ENCODE measurements around the gene CALHM3. TPM values are rescaled to one million over a fixed set of nuclear protein-coding genes. Genes with fewer than 3 reads are reported as not detected.

The CALHM3 gene
- total RNA-seq, 1 donor from 2014 or later = not detected

DNA sequence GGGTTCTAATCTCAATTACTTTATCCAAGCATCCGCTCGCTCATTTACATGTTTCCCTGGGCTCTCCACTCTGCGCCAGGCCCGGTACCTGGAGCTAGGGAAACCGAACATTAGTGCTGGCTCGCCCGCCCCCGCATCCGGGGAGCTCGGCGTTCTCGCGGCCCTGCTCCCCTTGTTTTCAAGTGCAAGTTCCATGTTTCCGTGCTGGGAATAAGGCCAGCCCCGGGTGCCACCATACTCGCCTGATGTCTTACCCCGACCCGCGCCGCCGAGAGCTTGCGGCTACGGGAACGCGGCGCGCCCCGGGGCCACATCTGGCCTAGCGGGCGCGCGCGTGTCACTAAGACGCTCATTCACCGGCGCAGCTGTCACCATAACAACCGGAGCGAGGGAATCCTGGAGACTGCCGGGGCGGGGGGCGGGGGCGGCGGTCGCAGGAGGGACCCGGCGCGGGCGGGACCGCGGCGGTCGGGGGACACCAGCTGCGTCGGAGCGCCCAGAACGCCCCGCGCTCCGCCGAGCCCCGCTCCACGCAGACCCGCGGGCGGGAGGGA lies 14.4 kb upstream of the CALHM3 start, which contains the start of gene NEURL1:
TSS of gene NEURL1 (plus strand) at position 344 of the 554 bp plus-strand sequence. CDS start 683 bp downstream, outside the sequence.
- Histone ChIP-seq H3K9ac (ENCODE audit: low read length) (no peak within 1 kb of the TSS), H3K79me2 (ENCODE audit: insufficient read depth, low read length) (no peaks in the 10 kb centered on the region), H2AFZ (ENCODE audit: low read depth, low read length) (no peak within 1 kb of the TSS), H3K4me2 (ENCODE audit: low read length) (peak within 1 kb of the TSS; percentile 75), H3K4me1 (ENCODE audit: insufficient read depth, low read length) (peaks cover 19% of the 10 kb centered on the region), H3K4me3 (ENCODE audit: insufficient read depth, low read depth, low read length) (peak within 1 kb of the TSS; percentile 38), H3K27me3 (ENCODE audit: insufficient read depth, low read length) (peaks cover 65% of the 10 kb centered on the region), H3K36me3 (ENCODE audit: insufficient read depth, low read length) (no peaks in the 10 kb centered on the region), H3K9me3 (ENCODE audit: insufficient read depth, low read depth, low read length) (no peaks in the 10 kb centered on the region), H4K20me1 (ENCODE audit: insufficient read depth, low read length) (peaks cover 30% of the 10 kb centered on the region), H3K27ac (ENCODE audit: low read depth, low read length) (no peak within 1 kb of the TSS)
- peak; percentile 35 for TF ChIP-seq EZH2 (IDR thresholded peaks at IDR 0.05; ENCODE audit: insufficient read depth, low read length)
- TF ChIP-seq, protein P1, sequence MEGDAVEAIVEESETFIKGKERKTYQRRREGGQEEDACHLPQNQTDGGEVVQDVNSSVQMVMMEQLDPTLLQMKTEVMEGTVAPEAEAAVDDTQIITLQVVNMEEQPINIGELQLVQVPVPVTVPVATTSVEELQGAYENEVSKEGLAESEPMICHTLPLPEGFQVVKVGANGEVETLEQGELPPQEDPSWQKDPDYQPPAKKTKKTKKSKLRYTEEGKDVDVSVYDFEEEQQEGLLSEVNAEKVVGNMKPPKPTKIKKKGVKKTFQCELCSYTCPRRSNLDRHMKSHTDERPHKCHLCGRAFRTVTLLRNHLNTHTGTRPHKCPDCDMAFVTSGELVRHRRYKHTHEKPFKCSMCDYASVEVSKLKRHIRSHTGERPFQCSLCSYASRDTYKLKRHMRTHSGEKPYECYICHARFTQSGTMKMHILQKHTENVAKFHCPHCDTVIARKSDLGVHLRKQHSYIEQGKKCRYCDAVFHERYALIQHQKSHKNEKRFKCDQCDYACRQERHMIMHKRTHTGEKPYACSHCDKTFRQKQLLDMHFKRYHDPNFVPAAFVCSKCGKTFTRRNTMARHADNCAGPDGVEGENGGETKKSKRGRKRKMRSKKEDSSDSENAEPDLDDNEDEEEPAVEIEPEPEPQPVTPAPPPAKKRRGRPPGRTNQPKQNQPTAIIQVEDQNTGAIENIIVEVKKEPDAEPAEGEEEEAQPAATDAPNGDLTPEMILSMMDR (IDR thresholded peaks at IDR 0.05; ENCODE audit: insufficient read depth, low read depth, low read length) = no peak
- Mint-ChIP-seq H3K27ac (ENCODE audit: unreplicated experiment) (peak within 1 kb of the TSS; percentile 68), H3K27me3 (ENCODE audit: low read depth, unreplicated experiment) (peaks cover 41% of the 10 kb centered on the region), H3K9me3 (ENCODE audit: unreplicated experiment) (peaks cover 8% of the 10 kb centered on the region), H3K4me3 (ENCODE audit: unreplicated experiment) (peak within 1 kb of the TSS; percentile 84), H3K4me1 (ENCODE audit: low read depth, unreplicated experiment) (peaks cover 24% of the 10 kb centered on the region), H3K36me3 (ENCODE audit: low read depth, unreplicated experiment) (peaks cover 2% of the 10 kb centered on the region)
- FAIRE-seq = no peak
- no peak for DNase-seq (ENCODE audit: low read depth)

DNA sequence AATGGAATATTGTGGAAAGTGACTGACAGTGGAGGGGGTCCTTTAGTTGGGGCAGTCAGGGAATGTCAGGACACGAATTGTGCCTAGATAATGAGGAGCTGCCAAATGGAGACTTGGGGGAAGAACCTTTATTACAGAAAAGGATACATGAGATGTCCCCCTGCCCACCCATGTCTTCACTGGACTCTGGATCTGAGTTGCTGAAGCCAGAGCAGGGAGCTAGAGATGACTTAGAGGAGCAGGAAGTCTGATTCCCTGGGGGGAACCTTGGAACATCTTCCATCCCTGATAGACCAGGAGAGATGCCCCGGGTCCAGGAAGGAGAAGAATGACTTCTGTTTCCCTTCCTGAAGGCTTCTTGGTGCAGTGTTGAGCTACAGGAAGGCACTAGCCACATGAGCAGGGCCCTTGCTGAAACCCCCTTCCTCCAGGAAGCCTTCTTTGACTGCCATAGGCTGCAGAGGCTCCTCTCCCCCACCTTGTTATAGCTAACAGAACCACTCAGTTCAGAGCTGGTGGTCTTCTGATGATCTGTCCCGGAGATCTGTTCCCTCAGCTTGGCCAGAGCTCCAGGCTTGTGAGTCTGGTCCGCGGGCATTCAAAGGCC lies 13.7 kb upstream of the CALHM3 start:
- Histone ChIP-seq H2AFZ (ENCODE audit: low read depth, low read length) (no peak overlapping the region), H3K79me2 (ENCODE audit: insufficient read depth, low read length) (no peaks in the 10 kb centered on the region), H3K4me3 (ENCODE audit: insufficient read depth, low read depth, low read length) (no peak overlapping the region), H3K9me3 (ENCODE audit: insufficient read depth, low read depth, low read length) (no peaks in the 10 kb centered on the region), H3K36me3 (ENCODE audit: insufficient read depth, low read length) (no peaks in the 10 kb centered on the region), H3K9ac (ENCODE audit: low read length) (no peak overlapping the region), H3K4me1 (ENCODE audit: insufficient read depth, low read length) (peaks cover 19% of the 10 kb centered on the region), H4K20me1 (ENCODE audit: insufficient read depth, low read length) (peaks cover 30% of the 10 kb centered on the region), H3K4me2 (ENCODE audit: low read length) (peak overlapping the region; percentile 75), H3K27ac (ENCODE audit: low read depth, low read length) (no peak overlapping the region), H3K27me3 (ENCODE audit: insufficient read depth, low read length) (peaks cover 67% of the 10 kb centered on the region)
- no peak for TF ChIP-seq EZH2 (IDR thresholded peaks at IDR 0.05; ENCODE audit: insufficient read depth, low read length)
- Mint-ChIP-seq H3K9me3 (ENCODE audit: unreplicated experiment) (peaks cover 8% of the 10 kb centered on the region), H3K4me1 (ENCODE audit: low read depth, unreplicated experiment) (peaks cover 24% of the 10 kb centered on the region), H3K36me3 (ENCODE audit: low read depth, unreplicated experiment) (peaks cover 2% of the 10 kb centered on the region), H3K27ac (ENCODE audit: unreplicated experiment) (peak overlapping the region; percentile 68), H3K4me3 (ENCODE audit: unreplicated experiment) (peak overlapping the region; percentile 82), H3K27me3 (ENCODE audit: low read depth, unreplicated experiment) (peaks cover 46% of the 10 kb centered on the region)
- DNase-seq (ENCODE audit: low read depth) = no peak
- FAIRE-seq = no peak

DNA sequence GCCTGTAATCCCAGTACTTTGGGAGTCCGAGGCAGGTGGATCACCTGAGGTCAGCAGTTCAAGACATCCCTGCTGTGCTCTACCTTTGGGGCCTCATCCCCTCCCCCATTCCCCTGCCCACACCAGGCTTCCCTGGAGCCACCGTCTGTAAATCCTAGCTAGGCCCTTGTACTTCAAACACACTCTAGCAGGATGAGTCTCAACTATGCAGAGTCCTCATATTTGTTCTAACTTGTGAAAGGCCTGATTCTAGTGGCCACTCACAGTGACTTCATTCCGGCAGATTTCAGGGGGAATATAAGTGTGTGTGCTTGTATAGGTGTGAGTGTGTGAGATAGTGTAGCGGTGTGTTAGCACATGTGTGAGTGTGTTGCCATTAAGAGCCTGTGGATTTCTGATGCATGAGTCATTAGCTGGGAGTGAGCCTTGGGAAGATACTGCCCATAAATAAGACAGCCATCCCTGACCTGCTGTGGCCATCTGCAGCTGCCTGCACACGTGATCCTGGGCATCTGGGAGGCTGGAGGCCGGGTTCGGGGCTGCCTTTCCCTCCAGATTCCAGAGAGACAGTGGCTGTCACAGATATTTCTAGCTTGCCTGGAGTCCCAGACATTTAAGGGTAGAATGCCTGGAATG lies 12.8 kb upstream of the CALHM3 start:
- Histone ChIP-seq H2AFZ (ENCODE audit: low read depth, low read length) (no peak overlapping the region), H3K36me3 (ENCODE audit: insufficient read depth, low read length) (no peaks in the 10 kb centered on the region), H3K4me1 (ENCODE audit: insufficient read depth, low read length) (peaks cover 19% of the 10 kb centered on the region), H3K4me2 (ENCODE audit: low read length) (no peak overlapping the region), H3K9me3 (ENCODE audit: insufficient read depth, low read depth, low read length) (no peaks in the 10 kb centered on the region), H3K9ac (ENCODE audit: low read length) (no peak overlapping the region), H3K4me3 (ENCODE audit: insufficient read depth, low read depth, low read length) (no peak overlapping the region), H4K20me1 (ENCODE audit: insufficient read depth, low read length) (peaks cover 30% of the 10 kb centered on the region), H3K27ac (ENCODE audit: low read depth, low read length) (no peak overlapping the region), H3K79me2 (ENCODE audit: insufficient read depth, low read length) (no peaks in the 10 kb centered on the region), H3K27me3 (ENCODE audit: insufficient read depth, low read length) (peaks cover 61% of the 10 kb centered on the region)
- DNase-seq (ENCODE audit: low read depth) (peak; percentile 92), FAIRE-seq (peak; percentile 91)
- peaks cover 8% of the 10 kb centered on the region for H3K9me3 Mint-ChIP-seq (ENCODE audit: unreplicated experiment)
- peak overlapping the region; percentile 82 for H3K4me3 Mint-ChIP-seq (ENCODE audit: unreplicated experiment)
- TF ChIP-seq, protein P1 (IDR thresholded peaks at IDR 0.05; ENCODE audit: insufficient read depth, low read depth, low read length) = no peak
- TF ChIP-seq EZH2 (IDR thresholded peaks at IDR 0.05; ENCODE audit: insufficient read depth, low read length) = peak; percentile 39
- H3K36me3 Mint-ChIP-seq (ENCODE audit: low read depth, unreplicated experiment) = no peaks in the 10 kb centered on the region
- peaks cover 24% of the 10 kb centered on the region for H3K4me1 Mint-ChIP-seq (ENCODE audit: low read depth, unreplicated experiment)
- peaks cover 37% of the 10 kb centered on the region for H3K27me3 Mint-ChIP-seq (ENCODE audit: low read depth, unreplicated experiment)
- peak overlapping the region; percentile 68 for H3K27ac Mint-ChIP-seq (ENCODE audit: unreplicated experiment)
